NCI-H2196 (cell line): ENCODE data around the gene NKAPD1.
A peak's percentile ranks its signal among the peaks of the same experiment; 100 is the strongest.
"Not testable (repeated sequence)": the region's sequence is repeated elsewhere in the genome, so short reads cannot be mapped to it uniquely, and the experiment has no call there.

ENCODE experiments used
- DNase-seq: peaks from one replicate; lab custom pipeline; 2025; ENCODE audit not compliant: unreplicated experiment; lab: John Stamatoyannopoulos, UW

NKAPD1 gene, protein sequence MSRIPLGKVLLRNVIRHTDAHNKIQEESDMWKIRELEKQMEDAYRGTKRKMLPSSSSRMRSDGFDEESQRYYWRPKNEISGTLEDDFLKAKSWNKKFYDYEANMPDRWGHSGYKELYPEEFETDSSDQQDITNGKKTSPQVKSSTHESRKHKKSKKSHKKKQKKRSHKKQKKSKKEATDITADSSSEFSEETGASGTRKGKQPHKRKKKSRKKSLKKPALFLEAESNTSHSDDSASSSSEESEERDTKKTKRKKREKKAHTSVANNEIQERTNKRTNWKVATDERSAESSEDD

DNA sequence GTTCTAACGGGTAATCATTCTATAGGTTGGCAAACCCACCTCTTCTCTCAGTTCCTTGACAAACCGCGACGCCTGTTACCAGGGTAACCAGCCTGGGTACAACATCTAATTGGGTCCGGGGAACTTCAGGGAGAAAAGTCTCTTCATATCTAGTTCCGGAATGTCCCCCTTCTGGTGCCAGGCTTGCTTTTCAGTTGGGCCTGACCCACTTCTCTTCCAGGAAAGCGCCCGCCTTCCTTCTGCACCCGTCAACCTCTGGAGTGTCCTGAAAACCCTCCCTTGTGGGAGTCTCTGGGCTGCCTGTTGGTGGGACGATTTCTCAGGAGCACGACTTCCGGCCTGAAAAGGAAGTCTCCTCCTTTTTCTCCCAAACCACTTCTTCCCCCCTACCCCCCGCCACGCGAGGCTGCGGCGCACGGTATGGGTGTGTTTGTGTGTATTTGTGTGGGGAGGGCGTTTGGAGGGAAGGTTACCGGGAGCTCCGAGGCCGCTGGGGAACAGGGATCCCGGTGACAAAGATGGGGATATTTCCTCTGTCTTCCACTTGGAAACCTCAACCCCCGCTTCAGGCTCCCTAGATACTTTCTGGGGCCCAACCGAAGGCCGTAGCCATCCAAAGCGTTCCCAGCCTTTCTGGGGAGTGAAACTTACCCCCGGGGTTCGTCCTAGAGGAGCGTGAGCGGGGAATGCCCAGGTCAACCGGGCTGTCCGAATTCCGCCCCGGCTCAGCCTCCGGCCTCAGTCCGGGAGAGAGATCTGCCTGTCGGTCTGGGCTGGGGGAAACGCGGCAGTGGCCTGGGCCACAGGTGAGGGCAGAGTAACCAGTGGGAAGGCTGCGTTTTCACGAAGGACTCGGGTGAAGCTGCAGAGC lies at the start of gene NKAPD1, which contains the start of gene PIH1D2:
NKAPD1 (plus strand) TSS at position 359 of the 871 bp plus-strand sequence. CDS start 1,276 bp downstream, outside the sequence.
PIH1D2 (minus strand) TSS at position 77 of the 871 bp plus-strand sequence. CDS start 843 bp downstream, outside the sequence.
- peak; percentile 91 for DNase-seq

DNA sequence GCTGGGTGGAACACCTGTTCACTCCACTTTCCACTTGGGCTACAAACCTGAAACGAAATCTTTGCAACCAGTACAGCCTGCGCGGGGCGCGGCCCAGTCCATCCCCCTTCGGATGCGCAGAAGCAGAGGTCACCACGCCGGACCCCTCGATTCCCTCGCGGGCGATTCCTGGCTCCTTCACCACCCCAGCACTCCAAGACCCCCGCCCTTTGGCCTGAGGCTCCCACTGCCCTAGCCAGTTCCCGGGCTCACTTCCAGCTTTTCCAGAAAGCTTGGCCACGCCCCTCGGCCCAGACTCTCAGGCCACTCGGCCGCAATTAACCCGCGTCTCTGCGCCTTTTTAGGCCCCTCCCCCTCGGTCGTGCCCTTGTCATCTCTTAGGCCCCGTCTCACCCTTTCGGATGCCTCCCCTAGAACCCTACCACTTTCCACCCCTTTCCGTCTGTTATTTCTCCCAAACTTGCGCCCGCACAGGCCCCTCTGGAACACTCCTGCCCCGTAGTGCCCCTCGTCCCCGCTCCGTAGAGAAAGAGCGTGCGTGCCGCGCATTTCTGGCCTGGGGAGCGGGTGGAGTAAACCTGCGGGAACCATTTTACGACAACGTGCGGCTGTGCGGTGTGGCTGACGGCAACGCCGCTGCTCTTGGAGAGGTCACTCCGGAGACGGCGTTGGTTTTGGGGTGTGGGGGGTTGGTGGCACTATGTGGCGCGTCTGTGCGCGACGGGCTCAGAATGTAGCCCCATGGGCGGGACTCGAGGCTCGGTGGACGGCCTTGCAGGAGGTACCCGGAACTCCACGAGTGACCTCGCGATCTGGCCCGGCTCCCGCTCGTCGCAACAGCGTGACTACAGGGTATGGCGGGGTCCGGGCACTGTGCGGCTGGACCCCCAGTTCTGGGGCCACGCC lies 49.1 kb upstream of the NKAPD1 start, which contains the start of gene DLAT:
DLAT (plus strand) TSS at position 636 of the 906 bp plus-strand sequence; CDS start at position 701, 65 bp downstream.
- peak; percentile 90 for DNase-seq

GRCh38 chr11:112025707-112026106 lies 48.4 kb upstream of the NKAPD1 start:
- DNase-seq: no peak

DNA sequence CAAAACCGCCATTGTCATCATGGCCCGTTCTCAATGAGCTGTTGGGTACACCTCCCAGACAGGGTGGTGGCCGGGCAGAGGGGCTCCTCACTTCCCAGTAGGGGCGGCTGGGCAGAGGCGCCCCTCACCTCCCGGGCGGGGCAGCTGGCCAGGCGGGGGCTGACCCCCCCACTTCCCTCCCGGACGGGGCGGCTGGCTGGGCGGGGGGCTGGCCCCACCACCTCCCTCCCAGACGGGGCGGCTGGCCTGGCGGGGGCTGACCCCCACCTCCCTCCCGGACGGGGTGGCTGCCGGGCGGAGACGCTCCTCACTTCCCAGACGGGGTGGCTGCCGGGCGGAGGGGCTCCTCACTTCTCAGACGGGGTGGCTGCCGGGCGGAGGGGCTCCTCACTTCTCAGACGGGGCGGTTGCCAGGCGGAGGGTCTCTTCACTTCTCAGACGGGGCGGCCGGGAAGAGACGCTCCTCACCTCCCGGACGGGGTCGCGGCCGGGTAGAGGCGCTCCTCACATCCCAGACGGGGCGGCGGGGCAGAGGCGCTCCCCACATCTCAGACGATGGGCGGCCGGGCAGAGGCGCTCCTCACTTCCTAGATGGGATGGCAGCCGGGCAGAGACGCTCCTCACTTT lies 47.2 kb upstream of the NKAPD1 start:
- DNase-seq: not testable (repeated sequence)

GRCh38 chr11:112029460-112029859 lies 44.6 kb upstream of the NKAPD1 start:
- DNase-seq: no peak

- DNase-seq: no peak
Observed at GRCh38 chr11:112033902-112034301, 40.2 kb upstream of the NKAPD1 start.

DNA sequence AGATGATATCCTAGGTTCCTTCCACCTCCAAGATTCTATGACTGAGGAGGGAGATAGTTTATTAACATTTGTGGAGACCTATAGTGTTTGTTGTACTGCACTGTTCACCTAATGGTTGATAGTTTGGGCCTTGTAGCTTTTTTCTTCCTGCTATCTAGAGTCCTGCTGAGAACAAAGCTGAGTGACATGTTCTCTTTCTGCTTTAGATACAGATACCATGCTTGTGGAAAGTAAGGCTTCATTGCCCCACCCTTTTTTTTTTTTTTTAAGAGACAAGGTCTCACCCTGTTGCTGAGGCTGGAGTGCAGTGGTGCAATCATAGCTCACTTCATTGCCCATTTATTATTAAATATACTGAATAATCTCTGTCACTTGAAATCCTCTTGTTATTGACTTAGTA lies 36.6 kb upstream of the NKAPD1 start:
- no peak for DNase-seq

DNA sequence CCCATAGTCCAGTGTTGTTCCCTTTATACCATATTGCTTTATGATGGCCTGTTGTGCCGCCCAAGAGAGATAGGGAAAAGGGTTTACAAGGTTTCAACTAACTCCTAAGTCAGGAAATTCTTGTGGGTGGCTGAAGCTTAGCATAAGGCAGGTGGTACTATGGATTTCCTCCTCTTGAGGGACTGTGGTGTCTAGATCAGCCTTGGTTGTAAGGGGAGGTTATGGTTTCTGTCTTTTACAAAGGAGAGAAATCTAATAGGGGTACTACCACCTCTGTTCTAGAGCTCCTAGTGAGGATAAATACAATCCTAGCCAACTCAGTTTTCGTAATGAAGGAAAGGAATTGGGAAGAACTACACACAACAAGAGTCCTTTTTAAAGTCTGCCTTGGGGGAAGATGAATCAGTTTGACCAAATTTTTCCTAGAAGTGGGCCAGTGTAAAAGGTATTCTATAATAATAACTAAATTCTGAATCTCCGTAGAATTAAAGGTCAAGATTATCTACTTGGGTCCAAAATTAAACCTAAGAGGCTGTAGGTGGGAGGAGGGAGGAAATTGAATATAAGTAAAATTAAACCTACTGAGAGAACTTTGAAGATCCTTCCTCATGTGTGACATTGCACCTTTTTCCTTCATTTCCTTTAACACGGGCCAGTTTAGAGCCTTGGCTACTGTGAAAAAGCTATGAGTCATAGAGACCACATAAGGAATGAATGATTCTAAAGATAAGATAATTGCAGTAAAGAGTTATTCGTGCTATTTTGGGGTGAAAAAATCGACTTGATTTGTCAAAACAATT lies 31.7 kb upstream of the NKAPD1 start:
- no peak for DNase-seq

GRCh38 chr11:112042961-112043304 lies 31.2 kb upstream of the NKAPD1 start:
- no peak for DNase-seq

DNA sequence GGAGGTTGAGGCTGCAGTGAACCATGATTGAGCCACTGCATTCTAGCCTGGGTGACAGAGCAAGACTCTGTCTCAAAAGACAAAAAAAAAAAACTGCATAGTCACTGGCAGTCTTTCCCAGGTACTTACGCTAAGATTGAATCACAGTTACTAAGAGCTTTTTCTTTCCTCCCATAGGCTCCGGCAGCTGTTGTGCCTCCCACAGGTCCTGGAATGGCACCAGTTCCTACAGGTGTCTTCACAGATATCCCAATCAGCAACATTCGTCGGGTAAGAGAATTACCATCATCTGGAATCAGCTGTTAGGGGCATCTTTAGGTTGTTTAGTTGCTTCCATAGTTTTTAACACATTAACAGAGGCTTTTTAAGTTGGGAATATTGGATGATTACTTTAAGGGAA lies 29.1 kb upstream of the NKAPD1 start:
- no peak for DNase-seq

- DNase-seq: not testable (repeated sequence)
Observed at GRCh38 chr11:112046647-112047046, 27.5 kb upstream of the NKAPD1 start.

GRCh38 chr11:112048256-112048655 lies 25.8 kb upstream of the NKAPD1 start:
- DNase-seq: not testable (repeated sequence)

DNA sequence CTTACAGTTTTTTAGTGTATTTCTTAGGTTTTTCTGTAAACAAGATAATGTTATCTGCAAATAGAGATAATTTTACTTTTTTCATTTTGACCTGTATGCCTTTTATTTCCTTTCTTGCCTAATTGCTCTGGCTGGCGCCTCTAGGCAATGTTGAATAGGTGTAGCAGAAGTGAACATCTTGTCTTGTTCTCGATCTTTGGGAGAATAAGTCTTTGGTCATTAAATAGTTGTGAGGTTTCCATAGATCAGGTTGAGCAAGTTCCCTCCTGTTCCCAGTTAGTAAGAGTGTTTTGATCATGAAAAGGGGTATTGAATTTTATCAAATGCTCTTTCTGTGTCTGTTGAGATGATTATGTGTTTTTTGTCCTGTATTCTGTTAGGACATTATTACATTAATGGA lies 24.3 kb upstream of the NKAPD1 start:
- DNase-seq: no peak

GRCh38 chr11:112050721-112051120 lies 23.4 kb upstream of the NKAPD1 start:
- DNase-seq: no peak

- DNase-seq: no peak
Observed at GRCh38 chr11:112051768-112052167, 22.3 kb upstream of the NKAPD1 start.

DNA sequence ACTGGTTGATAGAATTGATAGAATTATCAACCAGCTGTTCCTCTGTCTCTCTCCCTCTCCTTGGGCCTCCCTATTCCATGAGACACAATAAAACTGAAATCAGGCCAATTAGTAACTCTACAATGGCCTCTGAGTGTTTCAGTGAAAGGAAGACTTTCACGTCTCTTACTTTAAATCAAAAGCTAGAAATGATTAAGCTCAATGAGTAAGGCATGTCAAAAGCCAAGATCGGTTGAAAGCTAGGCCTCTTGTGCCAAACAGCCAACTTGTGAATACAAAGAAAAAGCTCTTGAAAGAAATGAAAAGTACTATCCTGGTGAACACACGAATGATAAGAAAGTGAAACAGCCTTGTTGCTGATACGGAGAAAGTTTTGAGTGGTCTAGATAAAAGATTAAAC lies 16.9 kb upstream of the NKAPD1 start:
- DNase-seq: no peak

GRCh38 chr11:112058103-112058502 lies 16.0 kb upstream of the NKAPD1 start:
- no peak for DNase-seq

DNA sequence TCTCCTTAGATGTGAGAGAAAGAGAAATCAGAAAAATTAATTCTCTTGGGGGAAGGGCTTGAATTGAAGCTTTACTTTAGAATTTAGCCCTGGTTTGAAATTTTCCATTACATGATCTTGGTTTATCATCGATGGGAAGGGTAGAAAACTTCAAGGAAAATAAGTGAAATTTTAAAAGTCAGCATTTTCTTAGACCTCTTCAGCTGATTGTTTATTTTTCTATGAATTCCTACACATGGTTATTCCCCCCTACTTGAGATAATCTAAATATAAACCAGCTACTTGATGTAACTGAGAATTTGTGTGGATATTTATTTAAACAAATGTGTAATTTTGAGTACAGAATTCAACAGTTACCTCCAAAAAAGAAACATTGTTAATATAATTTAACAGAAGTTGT lies 11.2 kb upstream of the NKAPD1 start:
- DNase-seq: no peak

DNA sequence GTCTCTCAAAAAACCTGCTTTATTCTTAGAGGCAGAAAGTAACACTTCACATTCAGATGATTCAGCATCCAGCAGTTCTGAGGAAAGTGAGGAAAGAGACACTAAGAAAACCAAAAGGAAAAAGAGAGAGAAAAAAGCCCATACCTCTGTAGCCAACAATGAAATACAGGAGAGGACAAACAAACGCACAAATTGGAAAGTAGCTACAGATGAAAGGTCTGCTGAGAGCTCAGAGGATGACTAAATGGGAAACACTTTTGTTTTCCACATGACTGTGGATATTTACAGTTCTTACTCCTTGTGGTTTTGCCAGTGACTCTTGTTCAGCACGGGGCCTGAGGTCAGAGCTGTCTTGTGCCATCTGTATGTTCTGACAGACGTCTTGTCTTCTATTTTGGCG lies 8.6 kb downstream of the NKAPD1 start:
- DNase-seq: no peak
